HG02678 (cell line): Measurements from ENCODE around the gene GDPD4.

ENCODE experiments used
- ATAC-seq: cut with Tn5 transposase; IDR thresholded peaks from one replicate; pipeline ENCODE4 v1.9.1; 2021; ENCODE audit warnings: mild to moderate bottlenecking, moderate library complexity; ENCODE audit not compliant: unreplicated experiment

The GDPD4 gene

DNA sequence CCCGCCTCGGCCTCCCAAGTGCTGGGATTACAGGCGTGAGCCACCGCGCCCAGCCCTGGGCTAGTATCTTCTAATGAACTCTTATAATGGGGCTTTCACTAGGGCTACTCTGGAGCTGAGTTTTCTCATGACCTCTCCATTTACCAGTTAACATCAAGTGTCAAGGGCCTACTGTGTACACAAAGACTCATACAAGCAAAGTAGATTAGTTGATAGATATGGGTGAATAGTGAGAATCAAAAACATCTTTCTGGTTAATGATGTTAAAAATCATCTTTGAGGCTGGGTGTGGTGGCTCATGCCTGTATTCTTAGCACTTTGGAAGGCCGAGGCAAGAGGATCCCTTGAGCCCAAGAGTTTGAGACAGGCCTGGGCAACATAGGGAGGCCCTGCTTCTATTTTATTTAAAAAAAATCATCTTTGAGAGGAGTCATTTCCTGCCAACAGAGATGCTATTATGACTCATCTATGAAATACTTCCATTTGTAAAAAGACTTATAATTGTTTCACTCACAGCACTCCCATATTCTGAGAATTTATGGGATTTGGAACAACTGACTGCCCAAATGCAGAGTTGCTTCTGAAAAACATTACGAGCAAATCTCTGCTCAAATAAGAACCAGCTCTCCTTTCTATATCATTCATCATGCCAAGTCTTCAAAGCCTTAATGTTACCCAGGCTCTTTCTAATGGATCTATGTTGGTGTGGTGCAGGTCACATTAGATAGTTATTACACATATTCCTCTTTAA is 57.0 kb downstream of the GDPD4 start:
- ATAC-seq, result no peak

DNA sequence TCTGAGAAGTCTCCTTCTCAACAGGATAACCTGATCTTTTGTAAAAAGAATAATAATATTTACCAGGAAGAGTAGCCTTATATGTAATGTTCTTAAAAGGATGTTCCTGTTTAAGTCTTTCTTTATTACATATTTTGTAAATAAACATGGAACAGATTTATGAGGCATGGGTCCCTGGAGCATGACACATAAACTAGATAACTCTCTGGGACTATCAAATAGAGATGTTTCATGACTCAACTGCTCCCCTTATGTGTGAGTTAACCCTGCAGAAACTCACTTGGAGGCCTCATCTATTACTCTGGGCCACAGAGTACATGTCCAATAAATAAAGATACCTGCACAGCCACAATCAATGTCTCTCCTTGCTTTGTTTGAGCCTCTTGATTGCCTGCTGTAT is 64.6 kb downstream of the GDPD4 start:
- no peak for ATAC-seq

DNA sequence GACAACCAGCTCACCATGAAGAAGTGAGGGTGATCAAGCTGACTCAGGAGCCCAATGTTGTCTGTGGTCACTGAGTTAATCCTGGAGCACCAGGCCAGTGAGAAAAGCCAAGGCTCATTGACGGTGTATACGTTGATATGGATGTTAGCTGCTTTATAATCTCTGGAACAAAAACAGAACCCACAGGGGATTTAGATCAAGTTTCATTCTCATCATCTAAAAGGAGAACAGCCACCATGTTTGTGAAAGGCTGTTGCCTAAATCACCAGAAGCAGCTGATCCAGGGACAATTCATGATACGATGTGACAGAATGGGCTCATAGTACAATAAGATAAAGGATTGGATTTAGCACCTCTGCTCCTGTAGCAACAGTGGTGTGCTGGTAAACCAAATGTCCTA is 68.5 kb downstream of the GDPD4 start:
- ATAC-seq, result no peak

DNA sequence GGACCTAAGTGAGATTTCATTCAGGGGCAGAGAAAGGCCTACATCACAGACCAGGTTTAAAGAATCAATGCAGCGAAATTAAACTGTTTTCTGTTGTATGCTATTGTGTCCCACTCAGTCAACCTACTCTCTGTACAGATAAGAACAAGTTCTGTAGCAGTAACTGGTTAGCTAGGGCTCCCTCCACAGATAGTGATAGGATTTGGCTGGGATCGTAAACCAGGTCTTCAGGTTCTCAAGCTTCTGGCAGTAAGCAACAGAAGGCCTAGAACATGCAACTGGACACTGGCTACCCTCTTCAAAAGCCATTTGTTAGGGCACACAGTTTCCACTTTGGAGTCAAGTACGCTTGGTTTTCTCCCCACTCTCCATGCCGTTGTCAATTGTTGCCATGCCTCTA is 69.2 kb downstream of the GDPD4 start:
- no peak for ATAC-seq

DNA sequence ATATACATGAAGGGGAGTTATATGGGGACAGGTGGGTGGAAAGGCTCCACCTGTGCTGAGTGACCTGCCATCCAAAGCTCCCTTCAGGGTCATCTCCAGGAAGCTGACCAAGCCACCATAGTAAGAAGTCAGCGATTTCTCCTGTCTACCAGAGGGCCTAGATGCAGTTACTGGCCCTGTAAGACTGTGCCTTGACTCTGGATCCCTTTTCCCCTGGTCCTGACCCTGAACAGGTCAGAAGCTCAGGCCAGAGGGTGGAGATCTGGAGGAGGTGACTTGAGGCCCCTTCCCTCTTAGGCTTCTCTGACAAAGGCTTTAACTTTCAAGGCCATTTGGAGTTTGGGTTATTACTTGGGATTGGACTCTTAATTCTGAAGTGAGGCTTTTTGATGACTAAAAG is 69.7 kb downstream of the GDPD4 start:
- no peak for ATAC-seq

DNA sequence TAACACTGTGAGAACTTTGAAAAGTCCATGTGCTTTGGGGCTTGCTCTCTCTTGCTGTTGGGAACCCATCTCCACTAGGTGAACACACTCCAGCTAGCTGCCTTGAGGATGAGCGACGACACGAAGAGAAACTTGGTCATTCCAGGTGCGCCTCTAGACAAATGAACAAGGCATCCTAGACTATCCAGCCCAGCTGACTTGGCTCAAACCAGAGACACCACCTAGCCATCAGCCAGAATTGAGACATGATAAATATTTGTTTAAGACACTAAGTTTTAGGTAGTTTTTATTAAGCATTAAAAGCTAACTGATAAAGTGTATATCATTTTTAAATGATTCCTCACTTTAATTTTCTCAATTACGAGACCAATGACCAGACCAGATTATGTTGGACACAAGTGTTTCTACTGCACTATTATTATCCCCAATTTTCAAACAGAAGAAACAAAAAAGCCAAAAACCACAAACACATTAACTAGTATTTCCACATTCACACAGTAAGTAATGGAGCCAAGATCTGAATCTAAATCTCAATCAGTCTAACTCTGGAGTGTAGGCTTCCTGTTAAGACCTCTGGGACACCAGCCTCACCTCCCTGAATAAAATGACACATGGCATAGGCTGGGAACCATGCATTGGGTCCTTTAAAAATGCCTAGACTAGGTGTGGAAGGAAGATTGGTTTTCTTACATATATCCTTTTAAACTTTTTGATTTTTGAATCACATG is 70.4 kb downstream of the GDPD4 start:
- ATAC-seq, result no peak

DNA sequence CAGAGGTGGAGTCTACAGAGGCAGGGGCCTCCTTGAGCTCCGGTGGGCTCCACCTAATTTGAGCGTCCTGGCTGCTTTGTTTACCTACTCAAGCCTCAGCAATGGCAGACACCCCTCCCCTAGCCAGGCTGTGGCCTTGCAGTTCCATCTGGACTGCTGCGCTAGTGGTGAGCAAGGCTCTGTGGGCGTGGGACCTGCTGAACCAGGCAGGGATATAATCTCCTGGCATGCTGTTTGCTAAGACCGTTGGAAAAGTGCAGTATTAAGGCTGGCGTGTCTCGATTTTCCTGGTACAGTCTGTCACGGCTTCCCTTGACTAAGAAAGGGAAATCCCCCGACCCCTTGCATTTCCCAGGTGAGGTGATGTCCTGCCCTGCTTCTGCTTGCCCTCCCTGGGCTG is 77.7 kb downstream of the GDPD4 start:
- no peak for ATAC-seq

DNA sequence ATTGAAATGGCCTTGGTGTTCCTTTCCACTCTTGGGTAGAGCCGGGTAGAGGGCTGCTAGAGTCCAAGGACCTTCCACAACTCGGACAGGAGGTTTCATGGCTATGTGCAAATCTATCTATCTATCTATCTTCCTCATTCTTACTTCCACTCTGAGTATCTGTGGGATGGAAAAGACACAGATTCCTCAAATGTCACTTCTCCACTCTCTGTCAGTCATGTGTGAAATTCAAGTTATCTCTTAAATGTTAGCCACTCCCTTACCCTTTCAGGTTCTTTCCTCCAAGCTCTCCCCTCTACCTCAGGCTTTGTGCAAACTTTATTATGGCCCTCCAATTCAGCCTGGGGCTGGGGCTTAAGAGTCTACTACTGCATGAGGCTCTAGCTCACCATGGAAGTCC is 84.3 kb downstream of the GDPD4 start:
- no peak for ATAC-seq

DNA sequence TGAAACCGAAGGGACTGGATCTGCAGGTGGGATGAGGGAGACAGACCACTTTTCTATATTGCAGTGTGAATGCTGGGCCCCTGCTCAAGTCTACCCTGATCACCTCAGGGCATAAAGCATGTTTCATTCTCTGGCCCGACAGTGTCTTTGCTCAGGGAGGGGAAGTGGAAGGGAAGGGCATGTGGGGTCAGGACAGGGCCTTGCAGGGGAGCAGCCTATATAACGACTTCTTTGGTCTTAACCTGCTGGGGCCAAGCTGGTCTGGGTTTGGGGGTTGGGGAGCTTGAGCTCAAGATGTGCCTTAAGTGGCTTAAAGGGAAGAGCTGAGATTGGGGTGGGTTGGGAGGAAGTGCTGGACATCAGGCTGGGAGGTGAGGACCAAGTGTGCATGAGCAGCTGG is 86.4 kb downstream of the GDPD4 start:
- ATAC-seq, result no peak

DNA sequence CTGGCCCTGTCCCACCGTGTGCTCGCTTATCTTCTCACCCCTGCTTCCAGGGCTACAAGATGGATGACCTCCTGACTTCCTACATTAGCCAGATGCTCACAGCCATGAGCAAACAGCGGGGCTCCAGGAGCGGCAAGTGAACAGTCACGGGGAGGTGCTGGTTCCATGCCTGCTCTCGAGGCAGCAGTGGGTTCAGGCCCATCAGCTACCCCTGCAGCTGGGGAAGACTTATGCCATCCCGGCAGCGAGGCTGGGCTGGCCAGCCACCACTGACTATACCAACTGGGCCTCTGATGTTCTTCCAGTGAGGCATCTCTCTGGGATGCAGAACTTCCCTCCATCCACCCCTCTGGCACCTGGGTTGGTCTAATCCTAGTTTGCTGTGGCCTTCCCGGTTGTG is 86.9 kb downstream of the GDPD4 start:
- no peak for ATAC-seq

DNA sequence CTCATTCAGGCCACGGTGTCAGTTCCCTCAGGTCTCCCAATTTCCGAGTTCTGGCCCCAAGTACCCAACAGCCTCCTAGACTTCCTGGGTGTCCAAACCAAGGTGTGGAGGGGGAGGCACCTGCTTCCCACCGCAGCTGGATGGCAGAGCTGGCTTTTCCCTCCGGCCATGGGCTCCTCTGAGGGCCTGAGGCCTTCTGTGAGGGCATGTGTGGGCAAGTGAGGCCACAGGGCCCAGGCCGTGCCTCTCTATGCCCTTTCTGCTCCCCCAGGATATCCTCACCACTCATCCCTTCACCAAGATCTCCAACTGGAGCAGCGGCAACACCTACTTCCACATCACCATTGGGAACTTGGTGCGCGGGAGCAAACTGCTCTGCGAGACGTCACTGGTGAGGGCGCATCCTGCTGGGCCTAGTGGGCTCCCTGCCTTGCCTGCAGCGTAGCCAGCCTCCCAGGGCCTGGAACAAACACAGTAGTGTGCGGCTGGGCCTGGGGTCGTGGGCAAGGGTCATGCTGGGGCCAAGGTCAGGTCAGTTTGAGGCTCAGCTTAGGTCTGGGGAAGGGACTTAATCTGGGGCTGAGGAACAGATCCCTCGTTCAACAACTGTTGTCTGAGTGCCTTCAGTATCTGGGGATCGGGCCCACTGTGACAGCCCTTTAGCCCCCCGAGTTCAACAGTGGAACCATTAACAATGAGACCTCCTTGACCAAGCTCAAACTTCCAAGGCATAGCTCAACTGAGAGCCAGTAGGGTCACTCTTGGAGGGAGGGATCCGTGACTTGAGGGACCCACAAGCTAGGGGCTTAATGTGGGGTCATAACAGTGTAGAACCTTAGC is 87.7 kb downstream of the GDPD4 start:
- ATAC-seq, result no peak

DNA sequence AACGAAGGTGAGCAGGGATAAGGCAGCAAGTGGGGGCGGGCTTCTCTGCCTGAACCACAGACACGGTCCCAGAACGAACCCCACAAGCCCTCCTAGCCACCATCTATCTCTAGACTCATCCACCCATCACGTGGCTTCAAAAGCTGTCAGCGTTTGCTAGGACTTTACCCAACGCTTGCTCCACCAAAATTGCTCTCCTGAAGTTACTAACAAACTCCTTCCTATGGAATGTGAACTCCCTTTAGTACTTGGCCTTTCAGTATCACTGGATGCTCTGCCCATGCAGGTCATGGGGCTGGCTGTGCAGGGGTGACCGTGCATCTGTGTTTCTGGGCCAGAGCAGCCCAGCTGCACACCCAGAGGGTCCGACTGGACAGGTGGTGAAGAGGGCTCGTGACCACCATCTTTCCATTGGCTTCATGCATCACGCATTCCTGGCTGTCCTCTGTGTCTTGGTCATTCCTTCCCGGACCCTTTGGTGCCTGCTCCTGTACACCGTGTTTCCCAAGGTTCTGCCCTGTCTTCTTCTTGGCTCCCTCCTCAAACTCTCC is 88.4 kb downstream of the GDPD4 start:
- ATAC-seq, result no peak

DNA sequence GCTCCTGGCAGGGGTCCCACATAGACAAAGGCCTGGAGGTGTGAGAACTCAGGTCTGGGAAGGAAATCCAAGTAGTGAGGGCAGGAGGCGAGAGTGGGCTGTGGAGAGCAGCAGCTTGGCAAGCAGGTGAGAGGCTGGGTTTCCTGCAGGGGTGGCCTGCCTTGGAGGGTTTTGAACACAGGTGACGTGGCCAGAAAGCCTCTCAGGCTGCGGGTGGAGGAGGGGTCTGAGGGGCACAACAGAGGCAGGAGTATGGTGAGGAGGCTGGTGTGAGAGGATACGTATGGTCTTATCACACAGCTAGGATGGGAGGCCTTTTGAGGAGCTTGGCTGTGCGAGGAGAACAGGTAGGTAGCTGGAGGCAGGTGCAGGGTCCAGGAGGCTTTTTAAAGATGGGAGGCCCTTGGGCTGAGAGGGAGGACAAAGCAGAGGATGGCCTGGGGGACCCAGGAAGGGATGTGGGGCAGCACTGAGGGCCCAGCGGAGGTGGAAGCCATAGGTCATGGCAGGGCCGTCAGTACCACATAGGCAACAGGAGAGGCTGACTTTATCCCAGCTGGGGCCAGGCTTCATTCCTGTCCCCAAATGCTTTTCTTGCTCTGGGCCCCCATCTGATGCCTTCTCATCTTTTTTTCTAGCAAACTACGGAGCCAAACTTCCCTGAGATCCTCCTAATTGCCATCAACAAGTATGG is 89.0 kb downstream of the GDPD4 start:
- ATAC-seq, result no peak

DNA sequence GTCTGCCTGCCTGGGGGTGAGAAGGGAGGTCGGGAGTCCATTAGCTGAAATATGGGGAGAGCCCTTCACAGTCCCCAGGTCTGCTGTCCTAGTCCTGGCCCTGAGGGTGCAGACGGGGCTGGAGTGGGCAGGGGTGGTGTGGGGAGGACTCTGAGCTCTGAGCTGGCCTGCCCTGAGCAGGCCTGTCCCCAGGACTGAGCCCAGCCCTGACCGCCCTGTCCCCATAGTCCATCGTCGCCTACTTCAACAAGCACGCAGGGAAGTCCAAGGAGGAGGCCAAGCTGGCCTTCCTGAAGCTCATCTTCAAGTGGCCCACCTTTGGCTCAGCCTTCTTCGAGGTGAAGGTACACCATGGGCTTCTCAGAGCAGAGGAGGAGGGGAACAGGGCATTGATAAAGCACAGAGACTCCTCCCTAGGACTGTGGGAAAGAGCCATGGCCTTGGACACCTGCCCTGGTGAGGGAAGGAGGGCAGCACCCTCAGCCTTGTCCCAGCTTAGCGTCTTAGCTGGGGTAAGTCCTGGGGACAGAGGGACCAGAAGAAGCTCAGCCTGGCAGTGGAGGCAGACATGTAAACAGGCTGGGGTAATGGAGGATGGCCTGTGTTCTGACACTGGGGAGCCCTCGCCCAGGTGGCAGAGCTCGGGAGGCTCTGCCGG is 89.8 kb downstream of the GDPD4 start:
- ATAC-seq, result no peak

DNA sequence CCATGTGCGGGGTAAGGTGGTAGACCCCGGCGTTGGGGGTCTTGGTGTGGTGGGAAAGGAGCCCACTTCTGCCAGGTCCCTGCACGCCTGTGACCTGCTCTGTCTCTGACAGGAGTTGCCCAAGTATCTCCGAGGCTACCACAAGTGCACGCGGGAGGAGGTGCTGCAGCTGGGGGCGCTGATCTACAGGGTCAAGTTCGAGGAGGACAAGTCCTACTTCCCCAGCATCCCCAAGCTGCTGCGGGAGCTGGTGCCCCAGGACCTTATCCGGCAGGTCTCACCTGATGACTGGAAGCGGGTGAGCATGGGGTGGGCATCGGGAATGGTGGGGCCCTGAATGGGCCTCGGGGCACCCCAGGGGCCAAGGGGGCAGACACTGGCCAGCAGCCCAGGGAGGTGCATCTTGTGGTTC is 90.4 kb downstream of the GDPD4 start:
- ATAC-seq, result no peak

DNA sequence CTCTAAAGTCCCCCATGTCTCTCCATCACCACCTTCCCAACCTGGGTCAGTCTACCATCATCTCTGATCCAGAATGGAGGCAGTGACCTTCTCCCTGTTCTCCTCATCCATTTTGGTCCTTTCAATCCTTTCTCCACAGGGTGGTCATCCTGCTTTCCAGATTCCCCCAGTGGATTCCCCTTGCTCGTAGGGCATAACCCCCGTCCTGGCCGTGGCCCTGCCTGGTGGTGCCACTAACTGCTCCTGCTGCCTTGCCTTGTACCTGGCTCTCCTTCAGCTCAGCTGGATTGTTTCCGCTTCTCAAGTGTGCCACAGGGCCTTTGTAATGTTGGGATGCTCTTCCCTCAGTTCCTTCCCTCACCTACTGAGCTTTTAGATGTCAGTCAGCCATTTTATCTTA is 91.8 kb downstream of the GDPD4 start:
- ATAC-seq, result no peak

DNA sequence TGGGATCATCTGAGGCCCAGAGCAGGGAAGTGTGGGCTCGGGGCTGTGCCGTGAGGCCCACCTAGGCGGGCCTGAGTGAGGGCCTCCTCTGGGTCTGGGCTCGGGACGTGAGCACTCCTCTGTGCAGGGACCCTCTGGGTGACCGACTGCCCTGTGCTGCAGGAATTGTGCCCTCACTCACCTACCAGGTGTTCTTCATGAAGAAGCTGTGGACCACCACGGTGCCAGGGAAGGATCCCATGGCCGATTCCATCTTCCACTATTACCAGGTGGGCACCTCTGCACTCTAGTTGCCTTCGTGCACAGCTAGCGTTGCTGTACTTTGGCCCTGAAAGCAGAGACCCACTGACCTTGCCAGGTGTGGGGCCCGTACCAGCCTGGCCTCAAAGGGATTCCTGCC is 93.0 kb downstream of the GDPD4 start:
- no peak for ATAC-seq

DNA sequence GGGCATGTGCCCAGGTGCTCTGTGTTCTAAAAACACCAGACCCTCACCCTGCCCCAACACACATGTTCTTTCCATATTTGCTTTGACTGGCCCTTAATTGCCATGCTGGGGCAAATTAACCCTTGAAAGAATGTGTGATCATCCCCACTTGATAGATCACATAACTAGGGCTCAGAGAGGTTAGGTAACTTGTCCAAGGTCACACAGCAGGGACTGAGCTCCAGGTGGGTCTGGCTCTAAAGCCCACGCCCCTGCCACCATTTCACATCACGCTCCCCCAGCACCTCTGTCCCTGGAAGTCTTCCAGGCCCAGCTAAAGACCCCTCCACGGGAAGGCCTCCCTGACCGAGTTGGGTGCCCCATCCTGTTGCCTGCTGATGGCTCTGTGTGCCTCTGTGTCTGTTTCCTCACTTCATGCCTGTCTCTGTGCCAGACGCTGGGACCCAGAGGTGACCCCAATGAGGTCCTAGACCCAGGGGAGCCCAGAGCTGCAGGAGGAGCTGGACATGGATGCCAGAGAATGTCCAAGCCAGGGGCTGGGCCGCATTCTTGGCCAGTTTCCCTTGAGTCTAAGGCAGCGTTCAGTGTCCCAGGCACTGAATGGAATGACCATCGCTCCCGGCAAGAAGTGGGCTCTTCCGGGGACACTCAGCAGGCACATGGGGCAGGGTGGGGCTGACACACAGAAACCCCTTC is 93.7 kb downstream of the GDPD4 start:
- no peak for ATAC-seq

DNA sequence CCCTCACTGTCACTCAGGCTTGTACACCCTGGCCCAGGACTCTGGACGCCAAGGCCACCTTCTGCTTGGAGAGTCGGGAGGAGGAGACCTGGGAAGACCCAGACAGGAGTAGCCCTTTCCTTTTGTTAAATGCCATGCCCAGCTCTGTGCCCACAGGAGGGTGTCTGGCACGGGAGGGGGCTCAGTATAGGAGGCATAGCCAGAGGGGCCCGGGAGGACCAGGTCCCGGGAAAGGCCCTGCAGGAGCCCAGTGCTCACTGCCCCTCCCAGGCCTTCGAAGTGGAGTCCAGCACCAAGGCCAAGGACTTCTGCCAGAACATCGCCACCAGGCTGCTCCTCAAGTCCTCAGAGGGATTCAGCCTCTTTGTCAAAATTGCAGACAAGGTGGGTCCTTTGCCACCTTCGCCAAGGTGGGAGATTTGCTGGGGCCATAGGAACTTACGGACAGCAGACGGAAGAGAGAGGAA is 94.4 kb downstream of the GDPD4 start:
- no peak for ATAC-seq
